Measurements from ENCODE around the gene FNBP1.
"Not testable (repeated sequence)": the region's sequence is repeated elsewhere in the genome, so short reads cannot be mapped to it uniquely, and the experiment has no call there.

Gene FNBP1

DNA sequence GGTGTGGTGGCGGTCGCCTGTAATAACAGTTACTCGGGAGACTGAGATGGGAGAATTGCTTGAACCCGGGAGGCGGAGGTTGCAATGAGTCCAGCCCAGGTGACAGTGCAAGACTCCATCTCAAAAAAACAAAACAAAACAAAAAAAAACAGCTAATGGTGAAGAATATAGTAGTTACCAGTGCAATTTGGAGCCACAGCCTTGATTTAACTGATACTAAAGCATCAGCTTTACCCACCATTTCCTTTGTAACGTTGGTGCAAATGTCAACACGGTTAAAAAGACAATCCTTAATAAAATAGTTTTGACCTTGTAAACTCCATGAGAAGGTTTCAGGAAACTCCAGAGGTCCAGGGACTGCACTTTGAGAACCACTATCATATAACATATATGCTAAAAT, 41.8 kb downstream of the FNBP1 start:
- Mint-ChIP-seq H3K27me3 (ENCODE audit: low read depth) (no peaks in the 10 kb centered on the region), H3K4me1 (ENCODE audit: low read depth) (peaks cover 47% of the 10 kb centered on the region), H3K9me3 (no peaks in the 10 kb centered on the region), H3K36me3 (ENCODE audit: low read depth) (peaks cover 50% of the 10 kb centered on the region), H3K27ac (peak overlapping the region; percentile 67), H3K4me3 (no peak overlapping the region)
- DNase-seq (ENCODE audit: low spot score): no peak

DNA sequence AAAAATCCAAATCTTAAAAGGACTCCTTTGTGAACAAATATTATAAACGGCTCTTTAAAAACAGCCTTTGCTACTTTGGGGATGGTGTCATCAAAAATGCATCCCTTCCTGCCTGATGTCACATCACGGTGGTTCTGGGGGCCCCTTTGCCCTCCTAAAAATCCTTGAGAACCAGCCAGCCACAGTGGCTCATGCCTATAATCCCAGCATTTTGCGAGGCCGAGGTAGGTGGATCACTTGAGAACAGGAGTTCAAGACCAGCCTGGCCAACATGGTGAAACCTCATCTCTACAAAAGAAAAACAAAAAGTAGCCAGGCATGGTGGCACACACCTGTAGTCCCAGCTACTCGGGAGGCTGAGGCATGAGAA, 43.9 kb downstream of the FNBP1 start:
- DNase-seq (ENCODE audit: low spot score): no peak
- Mint-ChIP-seq H3K4me1 (ENCODE audit: low read depth) (peaks cover 59% of the 10 kb centered on the region), H3K9me3 (no peaks in the 10 kb centered on the region), H3K27ac (peak overlapping the region; percentile 56), H3K4me3 (peak overlapping the region; percentile 14), H3K27me3 (ENCODE audit: low read depth) (no peaks in the 10 kb centered on the region), H3K36me3 (ENCODE audit: low read depth) (peaks cover 58% of the 10 kb centered on the region)

DNA sequence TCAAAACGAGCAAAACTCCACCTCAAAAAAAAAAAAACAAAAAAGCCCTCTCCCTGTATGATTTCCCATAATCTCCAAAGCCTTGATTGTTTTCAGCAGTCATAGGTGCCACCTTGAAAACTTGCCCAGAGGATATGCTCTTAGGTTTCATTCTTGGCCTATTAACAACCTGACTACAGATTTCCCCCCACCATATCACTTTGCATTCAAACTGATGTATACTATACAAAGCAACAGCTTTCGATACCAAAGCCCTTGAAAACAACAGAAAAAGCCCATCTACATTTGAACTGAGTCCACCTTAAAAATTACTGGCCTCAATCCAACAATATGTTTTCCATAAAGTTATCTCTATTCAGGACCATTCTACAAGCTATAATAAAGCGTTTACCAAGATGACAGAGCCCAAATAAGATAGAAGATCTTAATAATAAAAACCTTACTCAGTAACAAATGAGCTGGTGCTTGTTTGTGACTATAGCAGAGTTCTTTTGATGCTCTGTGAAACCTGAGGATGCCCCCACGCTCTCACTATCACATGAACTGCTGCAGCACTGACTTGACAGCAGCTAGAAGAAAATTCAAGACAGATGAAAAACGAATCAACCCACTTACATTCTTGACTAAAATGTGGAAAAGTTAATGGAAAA, 44.4 kb downstream of the FNBP1 start:
- no peak for DNase-seq (ENCODE audit: low spot score)
- Mint-ChIP-seq H3K36me3 (ENCODE audit: low read depth) (peaks cover 59% of the 10 kb centered on the region), H3K4me1 (ENCODE audit: low read depth) (peaks cover 61% of the 10 kb centered on the region), H3K9me3 (no peaks in the 10 kb centered on the region), H3K4me3 (peak overlapping the region; percentile 14), H3K27ac (peak overlapping the region; percentile 56), H3K27me3 (ENCODE audit: low read depth) (no peaks in the 10 kb centered on the region)

DNA sequence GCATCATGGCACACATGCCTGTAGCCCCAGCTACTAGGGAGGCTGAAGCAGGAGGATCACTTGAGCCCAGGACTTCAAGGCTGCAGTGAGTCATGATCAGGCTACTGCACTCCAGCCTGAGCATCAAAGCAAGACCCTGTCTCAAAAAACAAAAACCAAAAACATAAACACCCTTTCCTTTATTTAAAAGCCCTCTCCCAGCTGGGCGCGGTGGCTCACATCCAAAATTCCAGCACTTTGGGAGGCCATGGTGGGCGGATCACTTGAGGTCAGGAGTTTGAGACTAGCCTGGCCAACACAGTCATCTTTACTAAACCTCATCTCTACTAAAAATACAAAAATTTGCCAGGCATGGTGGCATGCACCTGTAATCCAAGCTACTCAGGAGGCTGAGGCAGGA, 45.3 kb downstream of the FNBP1 start:
- H3K4me3 Mint-ChIP-seq: not testable (repeated sequence)

DNA sequence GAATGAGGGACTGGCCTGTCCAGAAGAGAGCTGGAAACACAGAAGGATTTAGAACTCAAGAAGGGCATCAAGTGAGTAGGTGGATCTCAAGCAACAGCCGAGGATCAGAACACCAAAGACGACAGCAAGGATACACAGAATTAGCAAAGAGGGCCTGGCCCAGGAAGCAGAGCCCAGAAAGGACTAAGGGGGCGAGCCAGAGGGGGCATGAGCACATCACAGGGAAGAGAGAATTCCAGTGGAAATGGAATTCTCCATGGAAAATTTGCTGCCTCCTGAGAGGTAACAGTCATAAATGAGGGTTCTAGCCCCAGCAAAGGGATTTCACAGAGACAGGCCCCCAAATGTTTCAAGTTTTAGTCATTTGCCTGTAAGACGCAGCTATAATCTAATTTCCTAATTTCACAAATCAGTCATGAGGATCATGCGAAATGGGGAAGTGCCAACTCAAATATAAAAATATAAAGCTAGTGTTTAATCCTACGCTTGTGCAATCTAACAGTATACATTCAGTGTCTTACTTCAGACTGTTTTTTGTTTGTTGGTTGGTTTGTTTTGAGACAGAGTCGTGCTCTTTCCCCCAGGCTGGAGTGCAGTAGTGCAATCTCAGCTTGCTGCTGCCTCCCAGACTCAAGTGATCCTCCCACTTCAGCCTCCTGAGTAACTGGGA, 46.7 kb downstream of the FNBP1 start:
- Mint-ChIP-seq H3K27ac (peak overlapping the region; percentile 94), H3K9me3 (no peaks in the 10 kb centered on the region), H3K36me3 (ENCODE audit: low read depth) (peaks cover 51% of the 10 kb centered on the region), H3K4me3 (peak overlapping the region; percentile 77), H3K27me3 (ENCODE audit: low read depth) (no peaks in the 10 kb centered on the region), H3K4me1 (ENCODE audit: low read depth) (peaks cover 58% of the 10 kb centered on the region)
- DNase-seq (ENCODE audit: low spot score): no peak

More for the DNA sequence above, 45.3 kb downstream of the FNBP1 start:
- peaks cover 58% of the 10 kb centered on the region for H3K4me1 Mint-ChIP-seq (ENCODE audit: low read depth)
- peak overlapping the region; percentile 73 for H3K27ac Mint-ChIP-seq
- not testable (repeated sequence) for H3K9me3 Mint-ChIP-seq; H3K27me3 Mint-ChIP-seq (ENCODE audit: low read depth); DNase-seq (ENCODE audit: low spot score)
- H3K36me3 Mint-ChIP-seq (ENCODE audit: low read depth): peaks cover 52% of the 10 kb centered on the region

DNA sequence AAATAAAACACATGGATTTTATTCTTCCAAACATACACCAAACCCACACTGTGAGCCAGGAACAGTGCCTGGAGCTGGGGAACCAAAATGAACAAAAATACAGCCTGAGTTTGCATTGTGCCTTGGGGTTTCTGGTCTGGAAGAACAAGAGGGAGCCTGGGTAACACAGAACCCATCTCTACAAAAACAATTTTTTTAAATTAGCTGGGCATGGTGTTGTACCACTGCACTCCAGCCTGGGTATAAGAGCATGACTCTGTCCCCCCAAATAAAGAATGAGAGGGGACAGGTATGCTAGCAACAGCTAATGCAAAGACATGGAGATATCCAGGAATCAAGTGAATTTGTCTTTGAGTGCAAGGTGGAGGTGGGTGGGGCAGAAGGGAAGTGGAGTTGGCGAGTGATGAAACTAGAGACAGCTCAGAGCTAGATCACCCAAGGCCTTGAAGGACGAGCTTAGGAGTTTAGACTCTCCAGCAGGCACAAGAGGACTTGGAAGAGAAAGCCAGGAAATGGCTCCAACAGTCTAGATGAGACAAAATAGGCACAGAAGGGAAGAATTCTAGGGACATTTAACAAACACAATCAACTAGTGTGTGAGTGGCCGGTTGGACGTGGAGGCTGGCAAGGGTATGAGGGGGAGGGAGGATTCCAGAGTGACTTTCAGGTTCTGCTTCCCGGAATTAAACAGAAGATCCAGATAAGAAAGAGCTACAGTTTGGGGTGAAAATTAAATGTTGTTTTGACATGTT, 47.4 kb downstream of the FNBP1 start:
- Mint-ChIP-seq H3K4me1 (ENCODE audit: low read depth) (peaks cover 56% of the 10 kb centered on the region), H3K27ac (peak overlapping the region; percentile 94), H3K9me3 (no peaks in the 10 kb centered on the region), H3K4me3 (peak overlapping the region; percentile 77), H3K36me3 (ENCODE audit: low read depth) (peaks cover 51% of the 10 kb centered on the region), H3K27me3 (ENCODE audit: low read depth) (no peaks in the 10 kb centered on the region)
- DNase-seq (ENCODE audit: low spot score): peak; percentile 54

DNA sequence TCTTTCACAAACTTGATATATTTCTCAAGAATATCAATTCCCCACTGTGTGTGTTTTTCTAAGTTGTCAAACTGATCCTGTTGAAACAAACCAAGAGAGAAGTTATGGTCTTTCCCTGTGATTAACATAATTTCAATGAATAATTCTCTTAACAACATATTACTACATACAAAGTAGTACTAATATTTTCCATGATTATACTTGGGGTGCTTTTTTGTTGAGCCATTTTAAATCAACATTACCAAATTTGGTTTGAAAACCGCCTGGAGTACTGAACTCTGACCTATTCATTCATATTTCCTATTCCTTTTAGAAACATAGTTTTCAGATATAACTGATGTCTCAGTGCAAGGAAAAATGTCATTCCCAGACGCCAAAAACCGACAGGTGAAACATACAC, 48.1 kb downstream of the FNBP1 start:
- peak overlapping the region; percentile 94 for H3K27ac Mint-ChIP-seq
- H3K27me3 Mint-ChIP-seq (ENCODE audit: low read depth): no peaks in the 10 kb centered on the region
- H3K4me3 Mint-ChIP-seq: peak overlapping the region; percentile 77
- H3K36me3 Mint-ChIP-seq (ENCODE audit: low read depth): peaks cover 50% of the 10 kb centered on the region
- H3K4me1 Mint-ChIP-seq (ENCODE audit: low read depth): peaks cover 57% of the 10 kb centered on the region
- no peak for DNase-seq (ENCODE audit: low spot score)
- no peaks in the 10 kb centered on the region for H3K9me3 Mint-ChIP-seq

DNA sequence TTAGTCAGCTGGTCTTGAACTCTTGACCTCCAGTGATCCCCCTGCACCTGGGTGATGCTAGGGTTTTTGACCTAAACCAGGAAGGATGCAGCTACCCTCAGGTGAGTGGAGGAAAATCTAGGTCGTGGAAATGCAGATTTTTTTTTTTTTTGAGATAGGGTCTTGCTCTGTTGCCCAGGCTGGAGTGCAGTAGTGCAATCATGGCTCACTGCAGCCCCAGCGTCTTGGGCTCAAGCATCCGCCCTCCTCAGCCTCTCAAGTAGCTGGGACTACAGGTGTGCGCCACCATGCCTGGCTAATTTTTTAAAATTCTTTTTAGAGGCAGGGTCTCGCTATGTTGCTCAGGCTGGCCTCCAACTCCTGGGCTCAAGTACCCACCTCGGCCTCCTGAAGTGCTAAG, 51.9 kb downstream of the FNBP1 start:
- Mint-ChIP-seq H3K36me3 (ENCODE audit: low read depth) (peaks cover 50% of the 10 kb centered on the region), H3K4me3 (peak overlapping the region; percentile 47), H3K4me1 (ENCODE audit: low read depth) (peaks cover 60% of the 10 kb centered on the region), H3K27ac (peak overlapping the region; percentile 96)
- H3K27me3 Mint-ChIP-seq (ENCODE audit: low read depth); DNase-seq (ENCODE audit: low spot score); H3K9me3 Mint-ChIP-seq: not testable (repeated sequence)

DNA sequence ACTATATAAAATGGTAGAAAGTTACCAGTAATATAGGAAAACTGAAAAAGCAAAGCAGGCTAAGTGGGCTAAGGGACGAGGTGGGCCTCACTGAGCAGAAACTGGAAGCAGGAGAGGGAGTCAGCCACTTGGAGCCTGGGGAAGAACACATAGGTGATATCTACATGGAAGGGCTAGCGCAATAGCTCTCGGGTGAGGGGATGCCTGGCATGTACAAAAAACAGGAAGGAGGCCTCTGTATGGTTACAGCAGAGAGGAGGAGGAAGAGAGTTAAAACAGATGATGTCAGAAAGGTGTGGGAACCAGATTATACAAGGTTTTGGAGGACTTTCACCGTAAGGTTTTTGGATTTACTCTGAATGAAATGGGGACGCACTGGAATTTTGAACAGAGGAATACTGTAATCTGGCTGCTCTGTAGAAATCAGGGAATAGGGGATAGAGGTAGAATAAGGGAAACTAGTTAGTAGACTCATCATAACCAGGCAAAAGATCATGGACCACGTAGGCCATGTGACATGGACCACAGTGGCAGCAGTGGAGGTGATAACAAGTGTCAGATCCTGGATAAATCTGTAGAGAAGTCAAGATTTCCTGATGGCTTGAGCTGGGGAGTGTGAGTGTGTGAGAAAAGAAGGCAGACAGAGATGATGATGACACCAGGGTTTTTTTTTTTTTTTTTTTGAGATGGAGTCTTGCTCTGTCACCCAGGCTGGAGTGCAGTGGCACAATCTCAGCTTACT, 52.5 kb downstream of the FNBP1 start:
- Mint-ChIP-seq H3K4me1 (ENCODE audit: low read depth) (peaks cover 54% of the 10 kb centered on the region), H3K9me3 (no peaks in the 10 kb centered on the region), H3K36me3 (ENCODE audit: low read depth) (peaks cover 46% of the 10 kb centered on the region), H3K4me3 (peak overlapping the region; percentile 79), H3K27ac (peak overlapping the region; percentile 96), H3K27me3 (ENCODE audit: low read depth) (no peaks in the 10 kb centered on the region)
- no peak for DNase-seq (ENCODE audit: low spot score)

DNA sequence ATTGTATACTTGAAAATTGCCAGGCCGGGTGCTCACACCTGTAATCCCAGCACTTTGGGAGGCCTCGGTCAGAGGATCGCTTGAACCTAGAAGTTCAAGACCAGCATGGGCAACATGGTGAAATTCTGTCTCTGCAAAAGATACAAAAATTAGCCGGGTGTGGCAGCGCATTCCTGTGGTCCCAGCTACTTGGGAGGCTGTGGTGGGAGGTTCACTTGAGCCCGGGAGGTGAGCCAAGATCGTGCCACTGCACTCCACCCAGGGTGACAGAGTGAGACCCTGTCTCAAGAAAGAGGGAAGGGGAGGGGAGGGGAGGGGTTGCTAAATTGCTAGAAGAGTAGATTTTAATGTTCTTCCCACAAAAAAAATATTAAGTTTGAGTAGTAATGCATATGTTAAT, 53.2 kb downstream of the FNBP1 start:
- Mint-ChIP-seq H3K9me3 (no peaks in the 10 kb centered on the region), H3K27me3 (ENCODE audit: low read depth) (no peaks in the 10 kb centered on the region), H3K36me3 (ENCODE audit: low read depth) (peaks cover 47% of the 10 kb centered on the region), H3K4me3 (peak overlapping the region; percentile 47), H3K4me1 (ENCODE audit: low read depth) (peaks cover 52% of the 10 kb centered on the region), H3K27ac (peak overlapping the region; percentile 75)
- no peak for DNase-seq (ENCODE audit: low spot score)

DNA sequence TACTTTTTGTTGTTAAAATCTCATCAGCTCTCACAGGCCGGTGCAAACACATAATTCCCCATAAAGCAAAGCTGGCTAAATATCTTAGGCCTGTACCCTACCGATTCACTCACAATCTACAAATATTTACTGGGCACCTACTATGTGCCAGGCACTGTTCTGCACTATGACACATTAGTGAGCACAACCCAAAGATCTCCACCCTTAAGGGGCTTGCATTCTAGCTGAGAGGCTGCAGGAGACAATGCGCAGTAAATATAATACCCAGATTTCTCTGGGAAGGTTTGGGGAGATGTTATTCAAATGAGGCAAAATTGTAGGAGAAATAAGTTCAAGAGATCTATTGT, 53.7 kb downstream of the FNBP1 start:
- H3K9me3 Mint-ChIP-seq: no peaks in the 10 kb centered on the region
- H3K27me3 Mint-ChIP-seq (ENCODE audit: low read depth): no peaks in the 10 kb centered on the region
- DNase-seq (ENCODE audit: low spot score): no peak
- peak overlapping the region; percentile 75 for H3K27ac Mint-ChIP-seq
- H3K36me3 Mint-ChIP-seq (ENCODE audit: low read depth): peaks cover 48% of the 10 kb centered on the region
- H3K4me3 Mint-ChIP-seq: peak overlapping the region; percentile 47
- peaks cover 52% of the 10 kb centered on the region for H3K4me1 Mint-ChIP-seq (ENCODE audit: low read depth)

DNA sequence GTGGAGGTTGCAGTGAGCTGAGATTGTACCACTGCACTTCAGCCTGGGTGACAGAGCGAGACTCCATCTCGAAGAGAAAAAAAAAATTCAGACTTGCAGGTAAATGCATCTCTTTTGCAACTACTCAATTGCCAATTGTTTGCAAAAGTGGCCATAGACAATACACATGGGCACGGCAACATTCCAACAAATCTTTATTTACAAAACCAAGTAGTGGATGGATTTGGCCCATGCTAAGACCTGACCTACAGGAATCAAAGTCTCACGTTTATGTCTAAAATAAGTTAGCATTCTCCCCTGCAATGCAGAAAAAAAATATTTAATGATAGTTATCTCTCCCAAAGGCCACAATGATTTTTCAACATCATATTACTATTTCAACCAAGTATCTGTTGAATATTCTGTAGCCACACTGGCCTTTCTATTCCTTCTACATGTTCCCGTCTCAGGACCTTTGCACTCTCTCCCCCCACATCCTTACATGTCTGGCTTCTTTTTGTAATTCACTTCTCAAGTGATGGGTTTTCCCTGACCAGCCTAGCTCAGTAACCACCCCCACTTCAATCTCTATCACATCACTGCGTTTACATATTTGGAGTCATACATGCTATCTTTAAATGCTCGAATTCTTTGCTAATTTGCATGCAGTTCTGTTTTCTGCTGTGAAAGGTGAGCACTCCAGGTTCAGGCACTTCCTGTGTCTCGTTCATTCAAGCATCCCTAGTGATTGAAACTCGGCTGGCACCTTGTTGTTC, 54.2 kb downstream of the FNBP1 start:
- Mint-ChIP-seq H3K9me3 (no peaks in the 10 kb centered on the region), H3K4me3 (peak overlapping the region; percentile 47), H3K36me3 (ENCODE audit: low read depth) (peaks cover 48% of the 10 kb centered on the region), H3K27ac (peak overlapping the region; percentile 75), H3K4me1 (ENCODE audit: low read depth) (peaks cover 52% of the 10 kb centered on the region), H3K27me3 (ENCODE audit: low read depth) (no peaks in the 10 kb centered on the region)
- peak; percentile 29 for DNase-seq (ENCODE audit: low spot score)

DNA sequence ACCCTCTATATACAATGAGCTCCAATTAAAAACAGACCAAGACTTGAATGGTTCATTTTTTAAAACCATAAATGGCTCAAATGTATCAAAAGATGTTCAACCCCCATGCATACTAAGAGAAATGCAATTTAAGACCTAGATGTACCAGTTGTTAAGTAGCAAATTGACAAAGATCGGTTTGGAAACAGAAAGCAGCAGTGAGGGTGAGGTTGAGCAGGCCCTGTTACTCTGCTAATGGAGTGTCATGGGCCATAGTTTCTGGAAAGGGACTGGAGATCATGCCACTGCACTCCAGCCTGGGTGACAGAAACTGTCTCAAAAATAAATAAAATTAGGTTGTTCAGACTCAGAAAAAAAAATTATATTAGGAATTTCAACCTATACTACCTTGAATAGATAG, 55.0 kb downstream of the FNBP1 start:
- H3K27me3 Mint-ChIP-seq (ENCODE audit: low read depth): no peaks in the 10 kb centered on the region
- peaks cover 52% of the 10 kb centered on the region for H3K4me1 Mint-ChIP-seq (ENCODE audit: low read depth)
- no peak overlapping the region for H3K4me3 Mint-ChIP-seq
- peak overlapping the region; percentile 53 for H3K27ac Mint-ChIP-seq
- H3K9me3 Mint-ChIP-seq: no peaks in the 10 kb centered on the region
- no peak for DNase-seq (ENCODE audit: low spot score)
- peaks cover 46% of the 10 kb centered on the region for H3K36me3 Mint-ChIP-seq (ENCODE audit: low read depth)
